ENCODE measurements around the gene RAB1A. TPM values are rescaled to one million over a fixed set of nuclear protein-coding genes. Genes with fewer than 3 reads are reported as not detected.
"Not testable (repeated sequence)": the region's sequence is repeated elsewhere in the genome, so short reads cannot be mapped to it uniquely, and the experiment has no call there.

RAB1A gene
- polyA plus RNA-seq, 1 donor (not counting 4 experiments of a cell fraction or from before 2014, with no cell fraction given): 274 TPM

DNA sequence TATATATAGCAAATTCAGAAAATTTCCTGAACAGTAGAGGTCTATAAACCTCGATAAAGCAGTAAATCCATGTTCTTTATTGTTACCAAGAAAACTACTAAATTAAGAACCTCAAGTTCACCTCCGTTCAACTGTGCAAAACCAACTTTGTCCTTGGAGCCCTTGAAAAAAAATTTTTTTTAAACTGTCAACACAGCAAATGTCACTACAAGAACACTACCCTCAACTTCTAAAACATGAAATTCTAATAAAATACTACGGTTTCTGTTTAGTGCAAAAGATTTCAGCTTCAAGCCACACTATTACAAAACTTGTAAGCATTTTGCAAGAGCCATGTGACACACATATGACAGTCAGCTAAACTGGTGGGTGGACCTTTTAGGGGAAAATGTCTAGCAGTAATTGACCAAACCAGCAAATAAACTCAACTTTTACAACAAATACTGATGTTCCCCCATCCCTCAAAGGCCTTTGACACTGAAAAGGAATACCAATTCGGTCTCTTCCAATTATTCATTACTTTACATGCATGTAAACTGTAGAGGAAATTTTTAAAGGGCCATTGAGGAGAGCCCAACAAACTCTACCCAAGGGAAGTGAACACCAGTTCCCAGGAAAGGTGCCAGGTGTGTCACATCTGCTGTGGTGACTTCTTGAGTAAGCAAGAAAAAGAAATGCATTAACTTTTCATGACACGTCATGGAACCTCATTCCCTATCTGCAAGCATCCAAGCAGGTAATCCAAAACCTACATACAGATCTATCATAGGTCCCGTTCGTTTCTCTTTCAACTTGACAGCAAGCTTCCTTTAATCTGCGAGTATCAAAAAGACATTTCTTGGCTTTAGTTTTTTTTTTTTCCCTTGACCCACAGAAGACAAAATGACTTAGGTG, 1.4 kb downstream of the RAB1A start:
- TF ChIP-seq, protein P1, sequence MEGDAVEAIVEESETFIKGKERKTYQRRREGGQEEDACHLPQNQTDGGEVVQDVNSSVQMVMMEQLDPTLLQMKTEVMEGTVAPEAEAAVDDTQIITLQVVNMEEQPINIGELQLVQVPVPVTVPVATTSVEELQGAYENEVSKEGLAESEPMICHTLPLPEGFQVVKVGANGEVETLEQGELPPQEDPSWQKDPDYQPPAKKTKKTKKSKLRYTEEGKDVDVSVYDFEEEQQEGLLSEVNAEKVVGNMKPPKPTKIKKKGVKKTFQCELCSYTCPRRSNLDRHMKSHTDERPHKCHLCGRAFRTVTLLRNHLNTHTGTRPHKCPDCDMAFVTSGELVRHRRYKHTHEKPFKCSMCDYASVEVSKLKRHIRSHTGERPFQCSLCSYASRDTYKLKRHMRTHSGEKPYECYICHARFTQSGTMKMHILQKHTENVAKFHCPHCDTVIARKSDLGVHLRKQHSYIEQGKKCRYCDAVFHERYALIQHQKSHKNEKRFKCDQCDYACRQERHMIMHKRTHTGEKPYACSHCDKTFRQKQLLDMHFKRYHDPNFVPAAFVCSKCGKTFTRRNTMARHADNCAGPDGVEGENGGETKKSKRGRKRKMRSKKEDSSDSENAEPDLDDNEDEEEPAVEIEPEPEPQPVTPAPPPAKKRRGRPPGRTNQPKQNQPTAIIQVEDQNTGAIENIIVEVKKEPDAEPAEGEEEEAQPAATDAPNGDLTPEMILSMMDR (optimal IDR thresholded peaks at IDR 0.05 in 1 of 3, IDR thresholded peaks at IDR 0.05 in 1 of 3, conservative IDR thresholded peaks at IDR 0.05 in 1 of 3; ENCODE audit: extremely low read depth in 1 of 3, insufficient read depth in 2 of 3, low read length in 3 of 3): no peak
- no peak for TF ChIP-seq EZH2 (IDR thresholded peaks at IDR 0.05; ENCODE audit: low read length)
- DNase-seq (ENCODE audit: low read depth, low spot score): peak; percentile 42
- peak; percentile 13 for FAIRE-seq
- Histone ChIP-seq H3K9ac (ENCODE audit: control insufficient read depth, extremely low read depth, insufficient read depth, low read length) (peak overlapping the region; percentile 95), H3K9me3 (ENCODE audit: control insufficient read depth, low read depth, low read length) (no peaks in the 10 kb centered on the region), H3K27ac (ENCODE audit: control insufficient read depth, insufficient read depth, low read length) (peak overlapping the region; percentile 90), H3K4me1 (ENCODE audit: control insufficient read depth, extremely low read depth, insufficient read depth, low read length) (peaks cover 18% of the 10 kb centered on the region), H2AFZ (ENCODE audit: control insufficient read depth, low read length) (no peak overlapping the region), H3K9me1 (ENCODE audit: control insufficient read depth, extremely low read depth, insufficient read depth, low read length) (no peaks in the 10 kb centered on the region), H4K20me1 (ENCODE audit: control insufficient read depth, extremely low read depth, insufficient read depth, low read length) (peaks cover 20% of the 10 kb centered on the region), H3K27me3 (ENCODE audit: control insufficient read depth, extremely low read depth, insufficient read depth, low read length) (no peaks in the 10 kb centered on the region), H3K4me3 (ENCODE audit: control insufficient read depth in 2 of 3, extremely low read depth in 1 of 3, insufficient read depth in 2 of 3, low read depth in 1 of 3, low read length in 3 of 3) (peak overlapping the region; percentile 98 to 99 (median 99)), H3K36me3 (ENCODE audit: control insufficient read depth in 2 of 2, extremely low read depth in 1 of 2, insufficient read depth in 2 of 2, low read length in 2 of 2) (no peaks in the 10 kb centered on the region), H3K4me2 (ENCODE audit: control insufficient read depth, extremely low read depth, insufficient read depth, low read depth, low read length) (peak overlapping the region; percentile 97), H3K79me2 (ENCODE audit: control insufficient read depth, insufficient read depth, low read length) (peaks cover 64% of the 10 kb centered on the region)
- dilution Hi-C loops (cut with MboI; ENCODE audit: extremely low pct_ligation_motif_present, low sequenced_read_pairs): no loop called here

DNA sequence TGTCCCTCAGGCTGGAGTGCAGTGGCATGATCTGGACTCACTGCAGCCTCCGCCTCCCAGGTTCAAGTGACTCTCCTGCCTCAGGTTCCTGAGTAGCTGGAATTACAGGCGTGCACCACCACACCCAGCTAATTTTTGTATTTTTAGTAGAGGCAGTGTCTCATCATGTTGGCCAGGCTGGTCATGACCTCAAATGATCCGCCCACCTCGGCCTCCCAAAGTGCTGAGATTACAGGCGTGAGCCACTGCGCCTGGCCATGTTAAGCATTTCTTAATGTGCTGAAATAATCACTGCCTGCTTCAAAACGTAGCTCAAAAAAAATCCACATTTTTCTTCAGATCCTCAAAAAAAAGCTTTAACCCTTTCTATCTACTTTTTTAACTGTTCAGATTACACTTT, 4.4 kb downstream of the RAB1A start:
- H3K27me3 ChIP-seq (ENCODE audit: control insufficient read depth, extremely low read depth, insufficient read depth, low read length); H3K9ac ChIP-seq (ENCODE audit: control insufficient read depth, extremely low read depth, insufficient read depth, low read length); dilution Hi-C loops (cut with MboI; ENCODE audit: extremely low pct_ligation_motif_present, low sequenced_read_pairs); H2AFZ ChIP-seq (ENCODE audit: control insufficient read depth, low read length); H3K4me3 ChIP-seq (ENCODE audit: control insufficient read depth in 2 of 3, extremely low read depth in 1 of 3, insufficient read depth in 2 of 3, low read depth in 1 of 3, low read length in 3 of 3); FAIRE-seq; DNase-seq (ENCODE audit: low read depth, low spot score); H3K9me1 ChIP-seq (ENCODE audit: control insufficient read depth, extremely low read depth, insufficient read depth, low read length); H3K36me3 ChIP-seq (ENCODE audit: control insufficient read depth in 2 of 2, extremely low read depth in 1 of 2, insufficient read depth in 2 of 2, low read length in 2 of 2); H3K27ac ChIP-seq (ENCODE audit: control insufficient read depth, insufficient read depth, low read length); H3K9me3 ChIP-seq (ENCODE audit: control insufficient read depth, low read depth, low read length): not testable (repeated sequence)
- Histone ChIP-seq H3K4me2 (ENCODE audit: control insufficient read depth, extremely low read depth, insufficient read depth, low read depth, low read length) (peak overlapping the region; percentile 20), H4K20me1 (ENCODE audit: control insufficient read depth, extremely low read depth, insufficient read depth, low read length) (peaks cover 39% of the 10 kb centered on the region), H3K4me1 (ENCODE audit: control insufficient read depth, extremely low read depth, insufficient read depth, low read length) (peaks cover 14% of the 10 kb centered on the region), H3K79me2 (ENCODE audit: control insufficient read depth, insufficient read depth, low read length) (peaks cover 94% of the 10 kb centered on the region)
